GM20000 (cell line): ENCODE measurements around the gene ZFHX3.

ENCODE experiments used
- DNase-seq: peaks from one replicate; pipeline ENCODE4 v3.0.0; 2012; ENCODE audit warnings: low spot score
- CTCF ChIP-seq: IDR thresholded peaks from 2 replicates; pipeline ENCODE4 v1.5.1; 2012; ENCODE audit warnings: mild to moderate bottlenecking, control low read depth; ENCODE audit errors: extremely low read depth, missing control alignments

The ZFHX3 gene

GRCh38 chr16:72875291-72876031, 172.5 kb downstream of the ZFHX3 start:
- TF ChIP-seq CTCF, result no peak
- no peak for DNase-seq

- no peak for DNase-seq
- no peak for TF ChIP-seq CTCF
These were observed 174.1 kb downstream of the ZFHX3 start for GRCh38 chr16:72873853-72874252.

GRCh38 chr16:72873044-72873443, 174.9 kb downstream of the ZFHX3 start:
- no peak for TF ChIP-seq CTCF
- DNase-seq, result no peak

- TF ChIP-seq CTCF, result no peak
- no peak for DNase-seq
These were observed 182.1 kb downstream of the ZFHX3 start for GRCh38 chr16:72865835-72866234.

- TF ChIP-seq CTCF, result no peak
- no peak for DNase-seq
These were observed 182.7 kb downstream of the ZFHX3 start for GRCh38 chr16:72865258-72865657.

- TF ChIP-seq CTCF, result no peak
- no peak for DNase-seq
These were observed 183.6 kb downstream of the ZFHX3 start for GRCh38 chr16:72864130-72864833.

GRCh38 chr16:72862090-72862489, 185.8 kb downstream of the ZFHX3 start:
- TF ChIP-seq CTCF, result no peak

More at GRCh38 chr16:72862090-72862489, 185.8 kb downstream of the ZFHX3 start:
- no peak for DNase-seq
